Stimulated activated CD4-positive, alpha-beta T cell treated with anti-CD3 and anti-CD28 coated beads, Interleukin-1b, Interleukin-23, amount 100 ng/mL, for 4 hours (primary cell): ENCODE measurements around the gene AKR1D1.
"Not testable (repeated sequence)": the region's sequence is repeated elsewhere in the genome, so short reads cannot be mapped to it uniquely, and the experiment has no call there.

ENCODE experiments used
- DNase-seq, 2 donors: peaks; one replicate each; pipeline ENCODE4 v3.0.0-alpha.2; 2020; ENCODE audit warnings: low read depth in 2 of 2

Gene AKR1D1

GRCh38 chr7:138076196-138076595 lies at the start of gene AKR1D1:
Gene AKR1D1 (plus strand): TSS chr7:138076459. CDS start chr7:138076519, 60 bp downstream.
- no peak for DNase-seq

- no peak for DNase-seq
Measured at GRCh38 chr7:138027100-138027499, 49.2 kb upstream of the AKR1D1 start.

- DNase-seq = no peak
Measured at GRCh38 chr7:138029126-138029525, 47.1 kb upstream of the AKR1D1 start.

GRCh38 chr7:138029941-138030340 lies 46.3 kb upstream of the AKR1D1 start:
- DNase-seq = no peak

GRCh38 chr7:138030679-138031351 lies 45.4 kb upstream of the AKR1D1 start:
- no peak for DNase-seq

GRCh38 chr7:138032186-138032585 lies 44.1 kb upstream of the AKR1D1 start:
- DNase-seq = no peak

GRCh38 chr7:138032770-138033169 lies 43.5 kb upstream of the AKR1D1 start:
- no peak for DNase-seq

GRCh38 chr7:138033241-138033640 lies 43.0 kb upstream of the AKR1D1 start:
- no peak for DNase-seq

GRCh38 chr7:138036135-138036534 lies 40.1 kb upstream of the AKR1D1 start:
- no peak for DNase-seq

GRCh38 chr7:138040063-138040462 lies 36.2 kb upstream of the AKR1D1 start:
- not testable (repeated sequence) for DNase-seq

- DNase-seq = no peak
Measured at GRCh38 chr7:138044897-138045296, 31.4 kb upstream of the AKR1D1 start.

- no peak for DNase-seq
Measured at GRCh38 chr7:138047907-138048306, 28.4 kb upstream of the AKR1D1 start.

GRCh38 chr7:138049505-138050116 lies 26.6 kb upstream of the AKR1D1 start:
- DNase-seq = no peak

- DNase-seq = not testable (repeated sequence)
Measured at GRCh38 chr7:138051712-138052247, 24.5 kb upstream of the AKR1D1 start.

- no peak for DNase-seq
Measured at GRCh38 chr7:138052696-138053095, 23.6 kb upstream of the AKR1D1 start.

- DNase-seq = not testable (repeated sequence)
Measured at GRCh38 chr7:138055698-138056097, 20.6 kb upstream of the AKR1D1 start.

- DNase-seq = no peak
Measured at GRCh38 chr7:138063400-138063799, 12.9 kb upstream of the AKR1D1 start.

GRCh38 chr7:138064856-138065357 lies 11.4 kb upstream of the AKR1D1 start:
- no peak for DNase-seq

- DNase-seq = no peak
Measured at GRCh38 chr7:138065827-138066226, 10.4 kb upstream of the AKR1D1 start.

- DNase-seq = no peak
Measured at GRCh38 chr7:138066954-138067394, 9.3 kb upstream of the AKR1D1 start.

GRCh38 chr7:138067774-138068173 lies 8.5 kb upstream of the AKR1D1 start:
- no peak for DNase-seq

GRCh38 chr7:138070908-138071307 lies 5.4 kb upstream of the AKR1D1 start:
- no peak for DNase-seq

GRCh38 chr7:138072726-138073125 lies 3.5 kb upstream of the AKR1D1 start:
- DNase-seq = no peak
